Skeletal muscle tissue (tissue), 4 donors: Measurements from ENCODE around the gene TSHR. TPM values are rescaled to one million over a fixed set of nuclear protein-coding genes. Genes with fewer than 3 reads are reported as not detected.
"Not testable (repeated sequence)": the region's sequence is repeated elsewhere in the genome, so short reads cannot be mapped to it uniquely, and the experiment has no call there.

Source experiments
- H3K27ac ChIP-seq: one replicate; pipeline ENCODE4 v1.7.0; 2013; ENCODE audit warnings: mild to moderate bottlenecking, low read depth, low read length, inconsistent platforms
- H3K27me3 ChIP-seq, 3 donors: one replicate each; pipeline ENCODE4 v1.7.0; 2013; ENCODE audit warnings: low read length in 3 of 3; ENCODE audit not compliant: control insufficient read depth in 3 of 3, insufficient read depth in 3 of 3
- H3K36me3 ChIP-seq, 3 donors: one replicate each; pipeline ENCODE4 v1.7.0; 2013; ENCODE audit warnings: low read length in 3 of 3; ENCODE audit not compliant: control insufficient read depth in 3 of 3, insufficient read depth in 3 of 3
- H3K4me1 ChIP-seq, 3 donors: one replicate each; pipeline ENCODE4 v1.7.0; 2013; ENCODE audit warnings: low read length in 3 of 3, mild to moderate bottlenecking in 3 of 3; ENCODE audit not compliant: control insufficient read depth in 3 of 3, insufficient read depth in 3 of 3
- H3K4me3 ChIP-seq, 3 donors: one replicate each; pipeline ENCODE4 v1.7.0; 2013; ENCODE audit warnings: low read length in 3 of 3
- H3K9ac ChIP-seq, 3 donors: one replicate each; pipeline ENCODE4 v1.7.0; 2013; ENCODE audit warnings: low read length in 3 of 3, mild to moderate bottlenecking in 3 of 3, moderate library complexity in 2 of 3, low read depth in 1 of 3
- H3K9me3 ChIP-seq, 3 donors: one replicate each; pipeline ENCODE4 v1.7.0; 2013; ENCODE audit warnings: low read length in 3 of 3; ENCODE audit not compliant: control insufficient read depth in 3 of 3
- total RNA-seq: library from RNA; depleted of rRNA; stranded (reverse); fragments of >200 nt; gene quantifications from one replicate; pipeline ENCODE4 v1.2.3, GENCODE V29; 2014
- donor health status: Osteomylitis.

The TSHR gene
- total RNA-seq, 1 donor from 2014 or later: under 0.01 TPM

DNA sequence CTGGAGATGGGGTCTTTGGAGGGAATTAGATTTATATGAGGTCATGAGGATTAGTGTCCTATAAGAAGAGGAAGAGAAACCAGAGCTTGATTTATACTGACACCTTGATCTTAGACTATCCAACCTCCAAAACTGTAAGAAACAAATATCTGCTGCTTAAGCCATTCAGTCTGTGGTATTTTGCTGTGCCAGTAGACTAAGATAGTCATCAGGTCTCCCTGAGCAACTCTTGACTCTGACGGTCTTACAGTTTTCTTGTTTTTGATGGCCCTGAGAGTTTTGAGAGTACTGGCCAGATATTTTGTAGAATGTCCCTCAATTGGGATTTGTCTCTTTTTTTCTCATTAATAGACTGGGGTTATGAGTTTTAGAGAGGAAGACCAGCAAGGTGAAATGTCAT, 51.7 kb downstream of the TSHR start:
- no peak overlapping the region for H3K9ac ChIP-seq
- no peaks in the 10 kb centered on the region for H3K36me3 ChIP-seq
- no peaks in the 10 kb centered on the region for H3K27me3 ChIP-seq
- no peak overlapping the region for H3K4me3 ChIP-seq
- H3K9me3 ChIP-seq: no peaks in the 10 kb centered on the region
- H3K27ac ChIP-seq: no peak overlapping the region
- no peaks in the 10 kb centered on the region for H3K4me1 ChIP-seq

GRCh38 chr14:81009346-81009745, 53.9 kb downstream of the TSHR start:
- Histone ChIP-seq H3K4me3 (no peak overlapping the region), H3K27ac (no peak overlapping the region), H3K9ac (no peak overlapping the region), H3K36me3 (no peaks in the 10 kb centered on the region), H3K4me1 (no peaks in the 10 kb centered on the region), H3K9me3 (no peaks in the 10 kb centered on the region), H3K27me3 (no peaks in the 10 kb centered on the region)

- no peak overlapping the region for H3K9ac ChIP-seq
- H3K36me3 ChIP-seq: no peaks in the 10 kb centered on the region
- peak overlapping the region in 1 of 3 donors; percentile 35 for H3K4me3 ChIP-seq
- H3K27ac ChIP-seq: peak overlapping the region; percentile 12
- no peaks in the 10 kb centered on the region for H3K27me3 ChIP-seq
- H3K9me3 ChIP-seq: no peaks in the 10 kb centered on the region
- no peaks in the 10 kb centered on the region for H3K4me1 ChIP-seq
These were observed 62.8 kb downstream of the TSHR start for GRCh38 chr14:81018251-81018650.

DNA sequence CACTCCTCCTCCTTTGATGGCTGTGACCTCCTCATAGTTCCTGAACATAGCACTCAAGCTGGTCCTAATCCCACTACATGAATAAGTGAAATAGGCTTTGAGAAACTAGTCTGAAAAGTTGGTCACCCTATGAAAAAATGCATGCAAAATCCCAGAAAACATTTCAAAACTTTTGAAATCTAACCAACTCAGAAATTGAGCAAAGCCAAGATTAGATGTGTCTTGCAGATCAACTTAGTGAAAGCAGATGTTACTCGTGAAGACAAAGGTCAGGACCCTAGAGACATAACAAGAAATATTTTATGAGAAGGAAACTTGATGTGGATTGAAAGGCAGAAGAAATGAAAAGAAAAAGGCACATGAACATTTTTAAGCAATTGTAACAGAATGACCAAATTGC, 63.3 kb downstream of the TSHR start:
- Histone ChIP-seq H3K36me3 (no peaks in the 10 kb centered on the region), H3K4me1 (no peaks in the 10 kb centered on the region), H3K27me3 (no peaks in the 10 kb centered on the region), H3K9me3 (no peaks in the 10 kb centered on the region), H3K9ac (no peak overlapping the region), H3K4me3 (peak overlapping the region in 1 of 3 donors; percentile 35), H3K27ac (peak overlapping the region; percentile 12)

GRCh38 chr14:81019113-81019512, 63.7 kb downstream of the TSHR start:
- not testable (repeated sequence) for H3K27me3 ChIP-seq, H3K9ac ChIP-seq, H3K4me3 ChIP-seq, H3K27ac ChIP-seq, H3K36me3 ChIP-seq, H3K9me3 ChIP-seq, H3K4me1 ChIP-seq

GRCh38 chr14:81023095-81023710, 67.8 kb downstream of the TSHR start:
- Histone ChIP-seq H3K27me3 (no peaks in the 10 kb centered on the region), H3K36me3 (no peaks in the 10 kb centered on the region), H3K9ac (no peak overlapping the region), H3K4me3 (no peak overlapping the region), H3K27ac (no peak overlapping the region), H3K4me1 (no peaks in the 10 kb centered on the region), H3K9me3 (no peaks in the 10 kb centered on the region)

DNA sequence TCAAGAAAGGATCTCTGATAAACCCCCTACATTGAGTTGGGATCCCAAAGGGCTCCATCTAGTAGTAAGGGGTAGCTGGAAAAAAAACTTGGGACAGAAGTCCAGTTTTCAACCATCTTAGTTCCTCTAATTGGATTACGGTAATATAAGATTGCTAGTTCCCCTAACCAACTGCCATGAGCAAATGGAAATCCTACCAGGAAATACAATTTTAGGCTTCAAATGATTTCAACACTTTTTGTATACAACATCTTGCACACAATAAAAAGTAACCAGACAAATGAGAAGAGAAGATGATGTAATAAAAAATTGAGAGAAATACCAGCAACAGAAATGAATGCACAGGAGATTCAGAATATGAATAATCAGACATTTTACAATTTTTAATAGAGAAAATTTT, 73.0 kb downstream of the TSHR start:
- no peak overlapping the region for H3K4me3 ChIP-seq
- no peaks in the 10 kb centered on the region for H3K4me1 ChIP-seq
- H3K36me3 ChIP-seq: no peaks in the 10 kb centered on the region
- no peak overlapping the region for H3K9ac ChIP-seq
- H3K27me3 ChIP-seq: no peaks in the 10 kb centered on the region
- no peak overlapping the region for H3K27ac ChIP-seq
- no peaks in the 10 kb centered on the region for H3K9me3 ChIP-seq

GRCh38 chr14:81031488-81031887, 76.1 kb downstream of the TSHR start:
- no peaks in the 10 kb centered on the region for H3K4me1 ChIP-seq
- no peak overlapping the region for H3K27ac ChIP-seq
- no peak overlapping the region for H3K4me3 ChIP-seq
- H3K36me3 ChIP-seq: no peaks in the 10 kb centered on the region
- no peak overlapping the region for H3K9ac ChIP-seq
- no peaks in the 10 kb centered on the region for H3K27me3 ChIP-seq
- H3K9me3 ChIP-seq: no peaks in the 10 kb centered on the region

GRCh38 chr14:81033698-81034240, 78.3 kb downstream of the TSHR start:
- H3K36me3 ChIP-seq: no peaks in the 10 kb centered on the region
- H3K27ac ChIP-seq: no peak overlapping the region
- H3K27me3 ChIP-seq: no peaks in the 10 kb centered on the region
- no peak overlapping the region for H3K9ac ChIP-seq
- H3K4me3 ChIP-seq: no peak overlapping the region
- no peaks in the 10 kb centered on the region for H3K9me3 ChIP-seq
- H3K4me1 ChIP-seq: no peaks in the 10 kb centered on the region

DNA sequence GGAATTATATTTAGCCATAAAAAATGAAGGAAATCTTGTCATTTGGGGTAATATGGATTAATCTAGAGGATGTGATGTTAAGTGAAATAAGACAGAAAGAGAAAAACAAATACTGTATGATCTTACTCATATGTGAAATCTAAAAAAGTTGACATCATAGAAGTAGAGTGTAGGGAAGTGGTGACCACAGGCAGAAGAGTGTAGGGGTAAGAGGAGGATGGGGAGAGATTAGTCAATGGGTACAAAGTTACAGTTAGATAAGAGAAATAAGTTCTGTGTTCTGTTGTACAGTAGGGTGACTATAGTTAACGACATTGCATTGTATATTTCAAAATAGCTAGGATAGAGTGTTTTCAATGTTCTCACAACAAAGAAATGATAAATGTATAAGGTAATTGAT, 87.0 kb downstream of the TSHR start:
- Histone ChIP-seq H3K9me3 (peaks cover 0 to 2% (median 0%) of the 10 kb centered on the region in 3 donors), H3K27ac (no peak overlapping the region)

More for the DNA sequence above, 87.0 kb downstream of the TSHR start:
- Histone ChIP-seq H3K27me3 (no peaks in the 10 kb centered on the region), H3K4me3 (no peak overlapping the region), H3K4me1 (no peaks in the 10 kb centered on the region), H3K9ac (no peak overlapping the region), H3K36me3 (no peaks in the 10 kb centered on the region)
